GM18873 (cell line): ENCODE results near the gene NTRK1.

ENCODE experiments used
- ATAC-seq: cut with Tn5 transposase; IDR thresholded peaks from one replicate; pipeline ENCODE4 v1.9.1; 2021; ENCODE audit warnings: mild to moderate bottlenecking, moderate library complexity, moderate number of reproducible peaks; ENCODE audit not compliant: unreplicated experiment, low FRiP score

NTRK1 gene

DNA sequence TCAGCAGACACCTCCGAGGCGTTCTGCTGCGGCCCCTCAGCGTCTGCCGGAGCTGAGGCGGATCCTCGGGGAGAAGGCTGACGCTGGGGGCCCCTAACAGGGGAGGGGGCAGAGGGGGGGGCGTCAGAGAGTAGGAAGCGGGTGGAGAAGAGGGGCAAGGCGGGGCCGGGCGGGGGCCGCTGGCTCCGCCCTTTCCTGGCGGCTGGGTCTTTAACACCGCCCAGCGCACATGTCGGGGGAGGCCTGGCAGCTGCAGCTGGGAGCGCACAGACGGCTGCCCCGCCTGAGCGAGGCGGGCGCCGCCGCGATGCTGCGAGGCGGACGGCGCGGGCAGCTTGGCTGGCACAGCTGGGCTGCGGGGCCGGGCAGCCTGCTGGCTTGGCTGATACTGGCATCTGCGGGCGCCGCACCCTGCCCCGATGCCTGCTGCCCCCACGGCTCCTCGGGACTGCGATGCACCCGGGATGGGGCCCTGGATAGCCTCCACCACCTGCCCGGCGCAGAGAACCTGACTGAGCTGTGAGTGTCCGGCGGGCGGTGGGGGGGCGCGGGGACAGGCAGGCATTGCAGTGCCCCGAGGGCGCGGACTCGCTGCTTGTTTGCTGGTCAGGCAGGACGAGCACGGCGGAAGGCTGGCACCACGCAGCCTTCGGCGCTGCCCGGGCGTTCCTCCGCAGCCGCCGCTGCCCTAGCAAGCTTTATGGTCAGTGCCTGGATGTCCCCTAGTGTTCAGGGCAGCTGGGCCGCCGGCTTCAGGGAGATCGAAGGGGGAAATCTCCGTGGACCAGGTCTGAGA is at the start of gene NTRK1:
NTRK1 (plus strand) TSS at position 238 of the 796 bp plus-strand sequence; CDS start at position 308, 70 bp downstream.
- ATAC-seq = no peak

DNA sequence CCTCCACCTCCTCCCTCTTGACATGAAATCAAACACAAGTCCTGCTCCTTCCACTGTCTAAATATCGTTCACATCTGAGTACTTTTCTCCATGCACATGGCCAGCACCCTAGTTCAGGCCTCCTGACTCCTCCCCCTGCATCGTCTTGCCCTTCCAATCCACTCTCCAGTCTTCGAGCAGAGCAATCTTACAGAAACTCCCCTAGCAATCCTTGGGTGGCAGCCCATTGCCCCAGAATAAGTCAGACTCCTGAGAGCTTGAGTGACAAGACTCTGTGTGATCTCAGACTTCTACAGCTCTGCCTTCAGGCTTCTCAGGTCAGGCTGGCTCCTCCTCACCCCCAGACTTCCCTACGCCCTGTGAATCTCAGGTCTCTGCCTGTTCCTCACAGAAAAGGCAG is 49.5 kb upstream of the NTRK1 start:
- no peak for ATAC-seq

DNA sequence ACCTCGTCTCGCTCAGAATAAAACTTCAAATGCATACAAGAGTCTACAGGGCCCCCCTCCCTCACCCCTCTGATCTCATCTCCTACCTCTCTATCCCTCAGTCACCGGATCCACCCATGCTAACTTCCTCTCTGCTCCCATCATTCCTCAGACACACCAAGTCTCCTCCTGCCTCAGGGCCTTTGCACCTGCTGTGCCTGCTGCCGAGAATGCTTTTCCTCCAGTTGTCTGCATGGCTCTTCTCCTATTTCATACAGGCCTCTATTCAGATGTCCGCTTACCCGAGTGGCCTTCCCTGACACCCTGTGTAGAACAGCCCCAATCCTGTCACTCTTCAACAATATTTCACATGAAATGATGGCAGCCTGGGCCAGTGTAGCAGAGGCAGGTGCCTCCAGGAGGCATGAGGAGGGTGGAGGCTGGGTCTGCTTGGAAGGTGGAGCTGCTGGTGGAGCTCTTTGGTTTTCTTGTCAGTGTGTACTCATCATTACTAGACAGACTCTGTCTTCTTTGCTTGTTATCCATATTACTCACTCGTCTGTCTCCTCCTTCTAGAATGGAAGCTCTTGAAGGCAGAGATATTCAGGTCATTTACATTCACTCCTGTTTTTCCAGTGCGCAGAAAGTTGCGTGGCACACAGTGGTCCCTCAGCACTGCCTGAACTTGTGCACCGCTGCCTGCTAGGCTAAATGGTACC is 48.2 kb upstream of the NTRK1 start:
- no peak for ATAC-seq

DNA sequence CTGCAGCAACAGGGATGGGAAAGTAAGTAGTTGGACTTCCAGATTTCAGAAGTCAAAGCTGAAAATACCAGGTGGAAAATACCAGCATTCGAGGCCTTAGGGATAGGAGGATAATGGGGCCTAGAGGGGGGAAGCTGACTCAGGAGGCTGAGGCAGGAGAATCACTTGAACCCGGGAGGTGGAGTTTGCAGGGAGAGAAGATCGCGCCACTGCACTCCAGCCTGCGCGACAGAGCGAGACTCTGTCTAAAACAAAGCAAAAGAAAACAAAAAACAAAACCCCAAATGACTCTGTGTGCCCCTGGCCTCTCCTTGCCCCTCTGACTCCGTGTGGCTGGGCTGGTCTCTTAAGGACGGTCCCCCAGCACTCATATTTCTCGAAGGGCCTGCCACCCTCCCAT is 47.4 kb upstream of the NTRK1 start:
- ATAC-seq = no peak

DNA sequence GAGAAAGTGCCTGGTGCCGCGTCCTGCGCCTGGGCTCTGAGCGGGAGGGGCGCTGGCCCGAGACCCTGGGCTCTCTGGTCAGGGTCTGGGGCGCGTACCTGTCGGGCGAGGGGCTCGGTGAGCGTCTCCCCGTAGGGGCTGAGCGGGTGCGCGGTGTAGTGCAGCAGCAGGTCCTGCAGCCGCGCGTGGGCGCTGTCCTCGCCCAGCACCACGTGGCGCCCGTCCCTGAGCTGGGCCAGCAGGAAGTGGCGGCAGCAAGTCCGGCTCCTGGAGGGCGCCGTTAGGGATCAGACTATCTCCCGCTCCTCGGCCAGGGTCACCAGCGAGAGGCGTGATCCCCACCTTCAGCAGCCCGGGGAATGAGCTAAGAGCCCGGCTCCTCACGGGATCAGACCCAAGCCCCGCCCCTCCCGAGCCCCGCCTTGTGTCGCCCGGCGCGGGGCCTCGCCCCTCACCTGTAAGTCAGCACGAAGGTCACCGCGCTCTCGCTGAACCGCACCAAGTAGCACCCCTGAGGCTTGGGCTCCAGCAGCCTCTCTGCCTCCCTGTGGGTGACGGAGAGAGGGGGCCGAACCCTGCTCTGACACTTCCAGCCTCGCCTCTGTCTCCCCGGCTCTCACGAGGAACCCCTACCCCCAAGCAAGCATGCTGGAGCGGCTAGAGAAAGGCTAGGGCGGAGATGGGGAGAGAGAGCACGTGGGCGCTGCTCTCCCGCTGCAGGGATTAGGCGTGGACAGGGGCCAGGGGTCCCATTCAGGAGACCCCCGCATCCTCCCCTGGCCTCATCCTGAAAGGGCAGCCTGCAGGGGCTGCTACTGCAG is 46.7 kb upstream of the NTRK1 start:
- ATAC-seq = no peak

DNA sequence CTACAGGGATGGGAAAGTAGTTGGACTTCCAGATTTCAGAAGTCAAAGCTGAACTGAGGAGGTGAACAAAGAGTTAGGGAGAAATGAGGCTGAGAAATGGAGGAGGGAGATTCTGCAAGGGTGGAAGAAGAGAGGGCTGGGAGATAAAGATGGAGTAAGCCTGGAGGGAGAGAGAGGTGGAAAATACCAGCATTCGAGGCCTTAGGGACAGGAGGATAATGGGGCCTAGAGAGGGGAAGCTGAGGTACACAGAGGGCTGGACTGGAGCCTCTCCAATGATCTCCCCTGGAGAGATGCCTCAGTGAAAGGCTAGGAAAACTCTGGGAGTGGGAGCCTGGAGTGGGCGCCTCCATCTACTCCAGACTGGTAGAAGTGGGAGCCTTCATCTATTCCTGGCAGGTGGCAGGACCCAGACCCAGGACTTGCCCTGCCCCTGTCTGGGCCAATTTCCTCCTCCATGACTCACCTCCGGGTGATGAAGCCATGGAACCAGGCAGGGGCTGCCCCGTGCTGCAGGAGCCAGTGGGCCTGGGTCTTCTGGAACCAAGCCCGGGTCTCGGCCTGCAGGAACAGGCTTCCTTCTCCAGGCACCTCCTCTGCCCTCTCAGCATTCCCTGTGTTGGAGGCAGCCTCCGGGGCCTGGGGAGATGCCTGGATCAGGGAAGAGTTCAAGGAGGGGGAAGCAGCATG is 45.9 kb upstream of the NTRK1 start:
- no peak for ATAC-seq

DNA sequence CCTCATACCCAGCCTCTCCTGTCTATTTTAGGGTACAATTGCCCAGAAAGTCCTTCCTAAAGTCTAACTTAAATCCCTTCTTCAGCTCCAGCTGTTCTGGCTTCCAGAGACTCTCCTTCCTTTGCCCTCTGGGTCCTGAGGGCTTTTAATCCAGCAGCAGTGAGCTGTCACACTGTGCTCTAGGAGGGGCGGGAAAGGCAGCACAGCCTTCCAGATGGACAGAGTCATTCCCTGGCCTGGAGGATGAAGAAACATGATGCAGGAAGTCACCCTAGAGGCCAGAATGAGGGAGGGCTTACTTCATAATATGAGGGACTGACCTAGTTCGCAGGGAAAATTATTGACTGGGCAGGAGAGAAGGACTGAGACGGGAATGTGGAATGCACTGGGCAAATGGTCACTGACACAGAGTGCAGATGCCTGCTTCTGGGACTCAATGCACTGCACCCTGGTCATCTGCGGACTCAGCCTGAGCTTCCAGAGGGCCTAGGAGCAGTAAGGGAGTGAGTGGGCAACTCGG is 45.3 kb upstream of the NTRK1 start:
- ATAC-seq = no peak

DNA sequence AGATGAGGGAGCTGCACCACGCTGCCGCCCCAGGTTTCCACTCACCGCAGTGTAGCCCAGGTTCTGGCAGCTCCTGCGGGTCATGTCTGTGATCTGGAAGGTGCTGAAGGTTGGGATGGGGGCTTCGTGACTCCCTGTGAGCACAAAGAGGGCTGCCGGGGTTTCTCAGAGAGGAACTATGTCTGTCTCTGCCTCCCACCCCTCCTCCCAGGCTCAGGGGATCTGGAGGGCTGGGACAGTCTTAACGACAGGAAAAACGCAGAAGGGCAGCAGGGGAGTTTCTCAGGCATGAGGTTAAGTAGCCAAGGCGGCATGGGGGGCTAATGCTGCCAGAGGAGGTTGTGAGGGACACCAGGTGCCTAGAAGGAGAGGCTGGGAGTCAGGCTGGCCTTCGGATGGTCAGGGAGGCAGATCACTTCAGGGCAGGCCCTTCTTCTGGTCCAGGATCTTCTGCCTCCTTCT is 44.7 kb upstream of the NTRK1 start:
- ATAC-seq = no peak

DNA sequence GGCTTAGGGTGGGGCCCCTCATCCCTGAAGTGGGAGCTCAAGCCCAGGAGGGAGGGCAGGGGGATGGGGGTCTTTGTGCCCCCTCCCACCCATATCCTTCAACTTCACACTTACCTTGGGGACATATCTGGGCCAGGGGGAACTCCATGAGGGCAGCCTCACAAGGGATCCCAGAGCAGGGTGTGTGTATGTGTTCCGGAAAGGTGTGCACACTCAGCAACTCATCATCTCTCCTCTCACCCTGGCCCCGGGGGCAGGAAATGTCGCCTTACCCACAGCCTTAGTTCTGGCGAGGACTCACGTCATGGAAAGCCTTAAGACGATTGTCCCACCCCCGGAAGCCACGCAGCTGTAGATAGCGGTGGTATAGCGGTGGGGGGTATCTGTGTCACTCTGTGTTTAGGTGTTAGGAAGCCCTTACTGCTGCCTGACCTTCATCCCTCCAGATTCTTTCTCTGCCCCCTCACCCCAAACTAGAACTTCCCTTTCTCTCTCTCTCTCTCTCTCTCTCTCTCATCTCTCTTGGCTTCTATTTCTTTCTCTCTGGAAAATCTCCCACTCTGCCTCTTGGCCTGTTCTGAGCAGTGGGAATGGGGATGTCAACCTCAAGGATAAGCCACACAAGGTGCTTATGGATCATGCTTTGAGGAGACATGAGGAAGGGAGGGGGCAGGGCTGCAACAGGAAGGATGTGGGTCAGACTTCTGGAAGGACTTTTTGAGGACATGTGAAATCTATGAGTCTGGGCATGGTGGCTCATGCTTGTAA is 43.9 kb upstream of the NTRK1 start, which contains the start of gene SH2D2A:
SH2D2A (minus strand) TSS at position 288 of the 768 bp plus-strand sequence; CDS start at position 148, 140 bp downstream.
- peak; percentile 50 for ATAC-seq

DNA sequence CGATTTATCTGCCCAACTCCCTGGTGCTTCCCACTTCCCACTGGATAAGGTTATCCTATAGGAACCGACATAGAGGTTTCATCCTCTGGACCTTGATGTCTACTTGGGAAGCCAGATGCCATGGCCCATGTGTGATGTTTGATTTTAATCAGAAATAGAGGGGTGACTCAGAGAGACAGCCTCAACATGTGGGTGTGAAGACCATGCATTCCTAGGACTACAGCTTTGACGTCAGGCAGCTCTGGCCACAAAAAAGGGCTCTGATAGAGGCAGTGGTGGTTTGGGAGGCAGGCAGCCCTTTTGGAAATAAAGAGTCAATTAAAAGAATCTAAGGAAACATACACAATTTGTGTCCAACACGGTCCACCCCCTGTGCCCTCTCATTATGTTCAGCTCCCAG is 38.9 kb upstream of the NTRK1 start:
- no peak for ATAC-seq

DNA sequence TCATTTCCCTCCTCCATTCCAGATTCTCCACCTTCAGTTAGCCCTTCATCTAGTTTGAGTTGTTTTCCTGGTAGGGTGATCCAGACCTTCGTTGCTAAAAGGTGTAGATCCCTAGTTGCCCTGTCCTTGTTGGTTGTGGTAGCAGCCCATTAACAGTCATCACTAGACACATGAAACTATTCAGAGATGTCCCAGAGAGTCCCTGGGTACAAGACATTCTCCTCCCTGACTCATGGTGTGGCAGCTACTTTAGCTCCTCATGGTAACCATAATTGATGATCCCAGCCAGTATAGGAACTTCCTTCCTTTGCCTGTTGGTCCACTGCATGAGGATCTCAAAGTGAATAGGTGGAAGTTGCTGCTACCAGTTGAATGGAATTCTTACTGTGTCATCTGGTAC is 38.0 kb upstream of the NTRK1 start:
- ATAC-seq = no peak

DNA sequence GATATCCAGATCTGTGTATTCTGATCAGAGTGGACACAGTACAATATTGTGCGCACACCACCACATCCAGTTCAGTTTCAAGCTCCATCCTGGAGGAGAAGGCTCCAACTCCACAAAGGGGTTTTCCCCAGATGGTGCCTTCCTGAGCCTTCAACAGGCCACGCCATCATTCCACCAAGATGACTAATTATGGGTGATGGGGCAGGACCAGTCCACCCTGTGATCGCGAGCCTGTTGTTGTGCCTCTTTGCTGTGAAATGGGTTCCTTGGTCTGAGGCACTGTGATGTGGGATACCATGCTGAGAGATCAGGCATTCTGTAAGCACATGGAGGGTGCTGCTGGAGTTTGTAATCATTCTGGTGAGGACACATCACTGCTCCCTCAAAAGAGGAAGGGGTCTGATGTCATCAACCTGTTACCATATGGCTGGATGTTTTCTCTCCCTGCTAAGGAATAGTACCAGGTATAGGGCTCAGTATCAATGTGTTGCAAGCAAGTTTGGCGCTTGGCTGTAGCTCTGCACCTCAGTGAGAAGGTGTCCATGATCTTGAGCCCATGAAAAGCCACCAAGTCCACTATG is 37.4 kb upstream of the NTRK1 start:
- no peak for ATAC-seq

DNA sequence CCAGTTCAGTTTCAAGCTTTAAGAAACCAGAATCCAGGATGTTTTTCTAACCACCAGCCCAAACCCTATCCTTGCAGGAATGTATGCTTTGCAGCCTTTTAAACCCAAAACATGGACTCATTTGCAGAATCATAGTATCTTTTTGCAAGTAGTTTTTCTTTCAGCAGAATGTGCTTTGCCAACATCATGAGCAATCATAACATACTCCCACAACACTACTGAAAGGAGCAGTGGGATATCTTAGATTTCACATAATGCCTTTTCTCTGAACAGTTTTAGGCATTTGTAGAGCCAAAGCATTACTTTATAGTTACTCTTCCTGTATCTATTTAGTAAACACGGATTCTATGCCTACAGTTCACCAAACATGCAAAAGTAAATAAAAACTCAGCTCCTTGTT is 34.0 kb upstream of the NTRK1 start:
- ATAC-seq = no peak

DNA sequence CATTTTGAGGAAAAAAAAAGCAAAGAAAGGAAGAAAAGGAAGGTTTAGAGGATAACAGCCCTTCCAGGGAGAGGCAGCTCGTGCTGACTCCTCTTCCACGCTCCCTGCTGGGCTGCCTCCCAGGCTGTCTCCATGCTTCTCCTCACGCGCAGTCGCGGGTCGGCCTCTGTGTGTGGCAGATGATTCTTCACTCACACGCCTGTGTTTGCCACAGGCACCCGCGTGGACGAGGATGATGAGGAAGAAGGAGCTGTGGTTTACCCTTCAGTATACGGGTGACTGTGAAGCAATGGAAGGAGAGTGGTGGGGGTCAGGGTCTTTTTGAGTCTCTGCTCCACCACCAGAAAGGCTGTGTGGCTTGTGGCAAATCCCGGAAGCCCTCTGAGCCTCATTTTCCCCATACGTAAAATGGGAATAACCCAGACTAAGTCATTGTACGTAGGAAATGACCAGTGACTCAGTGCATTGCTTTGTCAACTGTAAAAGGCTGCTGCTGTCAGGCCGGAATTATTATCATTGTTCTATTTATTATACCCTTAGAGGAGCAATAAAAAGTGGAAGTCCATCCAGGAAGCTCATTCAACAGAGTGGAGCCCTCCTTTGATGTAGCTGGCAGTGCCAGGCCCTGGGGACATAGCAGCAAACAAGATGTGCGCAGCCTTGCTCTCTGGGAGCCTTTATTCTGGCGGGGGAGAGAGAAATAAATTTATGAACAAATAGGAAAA is 32.1 kb upstream of the NTRK1 start:
- no peak for ATAC-seq

DNA sequence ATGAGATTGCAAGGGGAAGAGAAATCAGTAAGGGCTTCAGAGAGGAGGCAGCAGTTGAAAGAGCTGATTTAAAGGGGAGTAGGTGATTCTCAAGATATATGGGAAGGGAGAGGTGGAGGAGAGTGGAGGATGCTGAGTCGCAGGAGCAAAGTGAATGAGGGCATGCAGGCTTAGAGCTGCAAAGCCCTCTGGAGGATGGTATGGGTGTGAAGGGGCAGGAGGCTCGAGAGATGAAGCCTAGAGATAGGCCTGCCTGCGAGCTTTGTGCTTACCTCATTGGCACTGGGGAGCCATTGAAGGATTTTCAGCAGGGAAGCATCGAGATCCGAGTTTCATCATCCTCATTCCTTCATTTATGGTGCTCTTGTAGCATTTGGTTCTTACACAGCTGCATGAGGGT is 28.2 kb upstream of the NTRK1 start:
- ATAC-seq = no peak

DNA sequence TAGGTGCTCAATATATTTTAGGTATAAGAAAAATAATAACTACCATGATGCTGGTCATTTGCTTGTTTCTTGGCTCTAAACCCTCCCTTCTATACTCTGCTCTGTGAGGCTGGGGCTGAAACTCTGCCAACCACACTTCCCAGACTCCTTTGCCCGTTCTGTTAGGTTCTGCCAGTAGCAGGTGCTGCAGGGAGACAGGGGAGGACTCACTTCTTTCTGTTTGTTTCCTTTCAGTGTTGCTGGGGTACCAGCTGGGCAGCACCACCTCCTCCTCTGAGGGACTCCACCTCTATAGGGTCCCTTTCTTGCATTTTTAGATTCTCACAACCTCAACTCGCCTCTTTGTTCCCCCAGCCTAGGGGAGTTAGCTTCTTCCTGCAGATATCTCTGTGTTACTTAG is 27.1 kb upstream of the NTRK1 start:
- no peak for ATAC-seq

DNA sequence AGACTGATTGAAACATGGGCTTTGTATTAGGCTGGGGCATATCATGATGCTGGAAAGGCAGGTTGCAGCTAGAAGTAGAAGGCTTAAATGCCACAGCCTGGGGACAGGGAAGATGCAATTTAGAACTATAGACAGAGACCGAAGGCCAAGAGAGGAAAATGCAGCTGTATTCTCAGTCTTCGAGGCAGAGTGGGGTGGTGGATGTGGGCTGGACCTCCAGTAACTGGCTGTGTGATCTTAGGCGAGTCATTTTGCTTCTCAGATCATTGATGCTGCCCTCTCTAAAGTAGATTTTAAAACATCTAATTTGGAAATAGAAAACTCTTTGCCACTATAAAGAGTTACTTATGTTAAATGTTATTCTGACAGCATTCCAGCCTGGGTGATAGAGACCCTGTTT is 26.3 kb upstream of the NTRK1 start:
- no peak for ATAC-seq

DNA sequence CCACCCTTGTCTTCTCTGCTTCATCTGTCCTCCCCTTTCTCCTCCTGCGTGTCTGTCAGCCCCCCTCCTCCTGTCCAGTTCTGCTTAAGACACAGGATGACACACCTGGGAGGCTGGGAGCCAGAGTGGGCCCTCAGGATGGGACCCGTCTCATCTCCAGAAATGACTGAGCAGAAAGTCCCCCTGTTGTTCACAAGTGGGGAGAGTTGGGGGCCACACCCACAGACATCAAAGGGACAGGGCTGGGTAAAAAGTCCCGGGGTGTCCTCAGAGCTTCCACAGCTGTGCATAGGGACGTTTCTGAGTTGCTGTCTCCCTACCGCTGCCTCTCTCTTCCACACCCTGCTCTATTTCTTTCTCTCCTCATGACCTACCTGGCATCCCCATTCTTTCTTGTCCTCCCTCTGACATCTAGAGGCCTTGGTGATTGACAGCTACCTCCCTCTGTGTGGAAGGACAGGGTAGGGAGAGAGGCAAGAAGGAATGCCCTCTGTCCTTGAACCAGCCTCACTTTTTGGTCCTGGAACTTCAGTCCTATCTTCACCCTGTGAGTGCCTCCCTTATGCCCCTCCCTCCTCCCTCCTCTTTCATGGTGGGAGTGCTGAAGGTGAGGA is 24.5 kb upstream of the NTRK1 start:
- ATAC-seq = no peak
